Ramos (cell line): ENCODE results near the gene SERPINB10.

Experiments
- in situ Hi-C: fragments of 300-500 bp; cut with MboI; formaldehyde crosslinking; loops from one replicate; pipeline ENCODE4 v1.14.3; 2022; ENCODE audit warnings: low sequenced_read_pairs; ENCODE audit not compliant: unreplicated experiment

The SERPINB10 gene

GRCh38 chr18:63975628-63976027 lies 67.9 kb downstream of the SERPINB10 start:
- in situ Hi-C loops = loop anchor here (25.0 kb wide), 1 partner anchor 463 kb away; no protein-coding TSS in a partner anchor

- in situ Hi-C loops = loop anchor here (25.0 kb wide), 1 partner anchor 465 kb away; no protein-coding TSS in a partner anchor
Observed at GRCh38 chr18:63977040-63977439, 69.3 kb downstream of the SERPINB10 start.

- in situ Hi-C loops = loop anchor here (25.0 kb wide), 1 partner anchor 467 kb away; no protein-coding TSS in a partner anchor
Observed at GRCh38 chr18:63979409-63979920, 71.7 kb downstream of the SERPINB10 start.

GRCh38 chr18:63980027-63980426 lies 72.3 kb downstream of the SERPINB10 start:
- in situ Hi-C loops = loop anchor here (25.0 kb wide), 1 partner anchor 468 kb away; no protein-coding TSS in a partner anchor

GRCh38 chr18:63980896-63981460 lies 73.2 kb downstream of the SERPINB10 start:
- in situ Hi-C loops = loop anchor here (25.0 kb wide), 1 partner anchor 469 kb away; no protein-coding TSS in a partner anchor

- in situ Hi-C loops = loop anchor here (25.0 kb wide), 1 partner anchor 469 kb away; no protein-coding TSS in a partner anchor
Observed at GRCh38 chr18:63981719-63982118, 74.0 kb downstream of the SERPINB10 start.

GRCh38 chr18:63982361-63982760 lies 74.6 kb downstream of the SERPINB10 start:
- in situ Hi-C loops = loop anchor here (25.0 kb wide), 1 partner anchor 470 kb away; no protein-coding TSS in a partner anchor
